Kidney (tissue), 14 donors: Measurements from ENCODE around the gene AKTIP. TPM values are rescaled to one million over a fixed set of nuclear protein-coding genes. Genes with fewer than 3 reads are reported as not detected.

Source experiments
- DNase-seq, 5 donors: peaks; one replicate each; pipeline ENCODE4 v3.0.0-alpha.2; 2013 to 2020
- FAIRE-seq: peaks from 2 replicates; lab custom pipeline; 2012; peaks lifted over from hg19 to GRCh38; lab: Jason Lieb, UNC
- H3K27ac ChIP-seq, 2 donors: one replicate each; pipeline ENCODE4 v1.7.0; 2013; ENCODE audit warnings: low read depth in 2 of 2, low read length in 2 of 2, inconsistent platforms in 1 of 2
- H3K27me3 ChIP-seq: one replicate; pipeline ENCODE4 v1.7.1; 2013; ENCODE audit warnings: low read length, inconsistent platforms; ENCODE audit not compliant: control insufficient read depth, insufficient read depth
- H3K36me3 ChIP-seq, 3 donors: one replicate each; pipeline versions ENCODE4 v1.7.0 to v1.7.1; 2013; ENCODE audit warnings: low read length in 3 of 3, control low read depth in 1 of 3, inconsistent platforms in 1 of 3; ENCODE audit not compliant: insufficient read depth in 3 of 3, control insufficient read depth in 2 of 3
- H3K4me1 ChIP-seq, 3 donors: one replicate each; pipeline versions ENCODE4 v1.7.0 to v1.7.1; 2013; ENCODE audit warnings: low read length in 3 of 3, inconsistent platforms in 1 of 3, low read depth in 1 of 3; ENCODE audit not compliant: control insufficient read depth in 2 of 3, insufficient read depth in 2 of 3
- H3K4me3 ChIP-seq, 3 donors: one replicate each; pipeline versions ENCODE4 v1.7.0 to v1.8.1; 2013; ENCODE audit warnings: low read length in 3 of 3, control low read depth in 1 of 3, inconsistent platforms in 1 of 3
- H3K9ac ChIP-seq, 3 donors: one replicate each; pipeline versions ENCODE4 v1.7.0 to v1.7.1; 2013; ENCODE audit warnings: low read length in 3 of 3, control low read depth in 1 of 3, inconsistent platforms in 1 of 3
- H3K9me3 ChIP-seq, 3 donors: one replicate each; pipeline versions ENCODE4 v1.7.0 to v1.7.1; 2013; ENCODE audit warnings: low read length in 3 of 3, control low read depth in 1 of 3, inconsistent platforms in 1 of 3; ENCODE audit not compliant: control insufficient read depth in 2 of 3, insufficient read depth in 1 of 3
- CTCF ChIP-seq: IDR thresholded peaks from 3 replicates; pipeline ENCODE4 v1.5.1; 2012; ENCODE audit warnings: mild to moderate bottlenecking, moderate library complexity, borderline replicate concordance; ENCODE audit not compliant: insufficient read depth; ENCODE audit errors: extremely low read depth
- intact Hi-C: fragments of 100-400 bp; cut with DNase I; formaldehyde crosslinking; loops from one replicate; pipeline ENCODE4 v1.11.1; 2022
- polyA plus RNA-seq: library from polyadenylated mRNA; stranded (reverse); fragments of 350-450 nt; fragmentation: Illumina TruSeq; extraction: RNeasy Lipid Tissue Mini Kit (QIAGEN cat#74804); gene quantifications from one replicate; pipeline ENCODE4 v1.2.3, GENCODE V29; 2014; ENCODE audit warnings: low read depth, low replicate concordance; ENCODE audit not compliant: insufficient read depth
- total RNA-seq: library from RNA; stranded (reverse); fragmentation: NEBNext Ultra II Directional; extraction: Animal tissue kit (Norgen Biotek cat#: 25700); gene quantifications from one replicate; pipeline ENCODE4 v1.2.1, GENCODE V29; 2021
- donor health status: control.
- donor health status: control.
- donor health status: control.
- donor health status: control.
- donor health status: control.
- donor health status: DM: yes; HTN: yes; CAD: no.
- donor health status: Normal renal cell carcinoma (clear cell type).

The AKTIP gene
- total and polyA plus RNA-seq, 2 donors from 2014 or later, result 44.5 to 52.0 TPM

GRCh38 chr16:53523971-53524548 is 21.1 kb upstream of the AKTIP start:
- intact Hi-C loops, result no loop called here
- no peak for FAIRE-seq
- no peaks in the 10 kb centered on the region for H3K27me3 ChIP-seq
- no peaks in the 10 kb centered on the region for H3K9me3 ChIP-seq
- peaks cover 0 to 3% (median 0%) of the 10 kb centered on the region in 3 donors for H3K4me1 ChIP-seq
- H3K4me3 ChIP-seq, result no peak overlapping the region
- no peak for DNase-seq
- no peak overlapping the region for H3K9ac ChIP-seq
- no peak for TF ChIP-seq CTCF
- no peak overlapping the region for H3K27ac ChIP-seq
- H3K36me3 ChIP-seq, result no peaks in the 10 kb centered on the region

GRCh38 chr16:53523126-53523804 is 20.3 kb upstream of the AKTIP start:
- DNase-seq (peak in 1 of 5 donors; percentile 36), FAIRE-seq (no peak)
- Histone ChIP-seq H3K9ac (no peak overlapping the region), H3K4me3 (no peak overlapping the region), H3K9me3 (no peaks in the 10 kb centered on the region), H3K36me3 (no peaks in the 10 kb centered on the region), H3K27me3 (no peaks in the 10 kb centered on the region), H3K4me1 (peaks cover 0 to 3% (median 0%) of the 10 kb centered on the region in 3 donors), H3K27ac (no peak overlapping the region)
- intact Hi-C loops, result no loop called here
- no peak for TF ChIP-seq CTCF

GRCh38 chr16:53519417-53520091 is 16.5 kb upstream of the AKTIP start:
- no peaks in the 10 kb centered on the region for H3K36me3 ChIP-seq
- H3K27me3 ChIP-seq, result no peaks in the 10 kb centered on the region
- no peak for TF ChIP-seq CTCF
- DNase-seq (no peak), FAIRE-seq (no peak)
- intact Hi-C loops, result no loop called here
- H3K4me1 ChIP-seq, result peaks cover 0 to 3% (median 0%) of the 10 kb centered on the region in 3 donors
- no peak overlapping the region for H3K4me3 ChIP-seq
- no peak overlapping the region for H3K9ac ChIP-seq
- H3K27ac ChIP-seq, result peak overlapping the region; percentile 43 to 65
- H3K9me3 ChIP-seq, result no peaks in the 10 kb centered on the region
